ENCODE data around the gene CHCHD4.
A peak's percentile ranks its signal among the peaks of the same experiment; 100 is the strongest.

The CHCHD4 gene

GRCh38 chr3:14124615-14125192 lies at the start of gene CHCHD4, which contains the start of gene TMEM43:
Gene CHCHD4 (minus strand): TSS chr3:14124870. CDS start chr3:14124676, 194 bp downstream.
Gene TMEM43 (plus strand): TSS chr3:14125052. CDS start chr3:14125194, 142 bp downstream.
- peak; percentile 91 to 97 for DNase-seq

- DNase-seq, result no peak
Observed at GRCh38 chr3:14172496-14172895, 47.8 kb upstream of the CHCHD4 start.

DNA sequence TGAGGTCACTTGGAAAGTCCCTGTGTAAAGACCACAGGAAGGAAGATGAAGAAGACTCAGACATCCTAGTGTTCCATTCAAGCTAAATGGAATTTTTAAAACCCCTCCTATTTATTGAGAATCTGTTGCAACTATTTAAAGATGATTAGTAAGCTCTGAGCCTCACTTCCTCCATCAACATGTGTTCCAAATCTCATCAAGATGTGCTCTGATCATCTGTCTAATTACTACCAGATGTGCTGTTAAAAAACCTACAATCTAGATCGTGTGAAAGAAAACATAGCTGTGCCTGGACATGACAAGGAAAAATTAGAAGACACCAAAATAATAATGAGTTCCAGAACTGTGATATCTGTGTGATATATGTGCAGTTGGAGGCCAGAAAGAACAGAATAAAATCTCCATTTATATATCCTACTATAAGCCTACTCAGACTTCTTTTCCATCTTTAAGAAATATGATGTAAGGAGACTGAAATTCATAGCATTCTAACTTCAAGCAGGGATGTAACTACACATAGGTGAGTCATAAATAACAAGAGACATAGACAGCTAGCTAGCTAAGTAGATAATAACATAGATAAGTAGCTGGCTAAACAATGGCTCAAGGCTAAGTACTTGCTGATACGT lies 46.0 kb upstream of the CHCHD4 start:
- no peak for DNase-seq

DNA sequence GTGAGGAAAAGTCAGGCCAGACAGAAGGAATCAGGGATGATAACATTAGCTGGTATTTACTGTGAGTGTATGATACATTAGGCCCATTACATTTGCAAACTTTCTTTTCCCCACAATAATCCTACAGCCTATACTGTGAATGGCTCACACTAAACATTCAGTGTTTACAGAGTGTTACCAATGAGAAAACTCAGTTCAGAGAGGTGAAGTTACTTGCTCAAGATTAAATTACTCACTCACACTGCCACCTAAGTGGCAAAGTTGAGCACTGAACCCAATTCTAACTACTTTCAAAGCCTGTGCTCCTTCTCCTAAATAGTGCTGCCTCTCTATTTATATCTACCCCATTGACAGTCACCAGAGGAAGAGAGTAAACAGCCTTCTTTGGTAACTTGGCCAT lies 45.2 kb upstream of the CHCHD4 start:
- DNase-seq, result no peak

DNA sequence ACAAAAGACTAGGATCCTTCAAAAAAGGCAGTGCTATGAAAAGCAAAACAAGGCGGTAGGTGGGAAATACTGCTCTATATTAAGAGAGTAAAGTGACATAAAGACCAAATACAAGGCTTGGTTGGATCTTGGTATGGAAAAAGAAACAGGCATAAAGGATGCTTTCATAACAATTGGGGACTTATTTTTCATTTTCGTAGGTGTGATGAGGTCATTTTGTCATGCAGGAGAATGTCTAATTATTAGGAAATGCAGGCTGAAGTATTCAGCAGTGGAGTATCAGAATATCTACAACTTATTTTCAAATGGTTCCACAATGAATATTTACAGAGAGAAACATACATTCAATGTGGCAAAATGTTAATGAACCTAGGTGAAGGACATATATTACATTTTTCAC lies 44.8 kb upstream of the CHCHD4 start:
- no peak for DNase-seq

DNA sequence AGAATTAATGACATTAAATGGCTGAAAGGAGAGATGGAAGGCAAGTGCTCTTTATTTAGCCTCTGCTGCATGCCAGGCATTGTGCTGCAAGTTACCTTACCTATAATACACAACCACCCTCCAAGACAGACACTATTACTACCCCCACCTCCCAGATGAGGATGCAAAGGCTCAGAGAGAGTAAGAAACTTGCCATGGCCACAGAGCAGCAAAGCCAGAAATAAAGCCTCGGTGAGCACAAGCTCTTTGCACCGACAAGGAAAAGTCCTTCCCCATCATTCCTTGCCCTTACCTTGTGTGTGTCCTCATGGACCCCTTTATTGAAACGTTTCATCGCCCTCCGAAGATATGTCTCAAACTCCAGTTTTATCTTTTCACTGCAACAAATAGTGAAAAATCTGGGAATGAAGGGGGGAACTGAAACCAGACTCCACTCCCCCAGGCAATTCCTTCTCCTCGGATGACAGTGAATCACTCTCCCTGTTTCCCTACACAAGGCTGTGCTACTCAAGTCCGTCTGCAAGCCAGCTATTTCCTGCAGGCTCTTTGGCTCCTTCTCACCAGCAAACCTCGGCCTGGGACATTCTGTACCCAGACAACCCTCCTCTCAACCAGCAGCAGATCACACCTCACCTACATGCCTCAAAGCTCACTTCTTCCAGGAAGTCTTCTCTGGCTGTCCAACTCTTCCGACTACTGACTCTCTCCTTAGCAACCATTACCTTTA lies 42.4 kb upstream of the CHCHD4 start:
- no peak for DNase-seq

GRCh38 chr3:14162178-14162577 lies 37.5 kb upstream of the CHCHD4 start:
- no peak for DNase-seq

DNA sequence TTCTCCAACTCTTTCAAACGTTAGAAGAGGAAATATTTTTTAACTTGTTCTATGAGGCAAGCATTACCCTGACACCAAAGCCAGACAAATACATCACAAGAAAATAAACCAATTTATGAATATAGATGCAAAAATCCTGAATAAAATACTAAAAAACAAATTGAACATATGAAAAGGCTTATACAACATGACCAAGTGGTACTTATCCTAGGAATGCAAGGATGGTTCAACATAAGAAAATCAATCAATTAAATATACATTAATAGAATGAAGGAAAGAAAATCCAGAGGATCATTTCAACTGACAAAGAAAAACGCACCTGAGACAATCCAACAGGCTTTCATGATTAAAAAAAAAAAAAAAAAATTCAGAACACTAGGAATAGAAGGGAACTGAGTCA lies 36.6 kb upstream of the CHCHD4 start:
- no peak for DNase-seq

DNA sequence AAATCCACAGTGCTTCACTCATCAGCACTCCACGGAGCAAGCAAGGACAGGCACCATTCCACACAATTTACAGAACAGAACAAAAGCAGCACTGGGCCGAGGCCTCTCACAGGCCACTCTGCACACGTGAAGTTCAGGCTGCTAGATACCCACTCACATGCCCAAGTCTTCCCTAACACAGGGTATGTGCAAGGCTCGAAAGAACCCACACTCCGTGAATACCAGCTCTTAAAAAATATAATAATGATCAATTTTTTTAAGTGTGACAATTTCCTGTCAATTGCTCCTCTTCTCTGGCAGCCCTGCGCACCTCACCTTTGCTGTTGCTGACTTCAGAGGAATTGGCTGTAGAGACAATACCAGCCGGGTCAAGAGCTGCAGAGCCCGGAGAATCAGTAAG lies 34.8 kb upstream of the CHCHD4 start:
- DNase-seq, result no peak

DNA sequence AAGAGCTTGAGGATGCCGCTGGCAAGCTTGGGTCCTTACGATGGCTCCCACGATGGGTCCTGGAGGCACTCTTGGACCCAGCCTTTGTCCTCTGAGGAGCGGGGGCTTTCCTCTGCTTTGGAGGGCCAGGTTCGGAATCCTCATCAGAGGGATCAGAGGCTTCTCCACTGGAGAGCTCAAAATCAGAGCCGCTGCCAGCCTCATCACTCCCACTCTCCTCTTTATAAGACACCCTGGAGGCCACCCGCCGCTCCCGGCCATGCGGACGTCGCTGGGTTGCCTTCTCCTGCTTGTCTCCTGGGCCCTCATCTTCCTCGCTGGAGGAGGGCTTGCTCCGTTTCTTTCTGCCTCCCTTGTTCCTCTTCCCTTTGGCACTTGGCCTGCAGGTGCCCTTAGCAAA lies 33.7 kb upstream of the CHCHD4 start:
- no peak for DNase-seq

GRCh38 chr3:14157951-14158350 lies 33.3 kb upstream of the CHCHD4 start:
- no peak for DNase-seq

- no peak for DNase-seq
Observed at GRCh38 chr3:14156843-14157561, 32.3 kb upstream of the CHCHD4 start.

DNA sequence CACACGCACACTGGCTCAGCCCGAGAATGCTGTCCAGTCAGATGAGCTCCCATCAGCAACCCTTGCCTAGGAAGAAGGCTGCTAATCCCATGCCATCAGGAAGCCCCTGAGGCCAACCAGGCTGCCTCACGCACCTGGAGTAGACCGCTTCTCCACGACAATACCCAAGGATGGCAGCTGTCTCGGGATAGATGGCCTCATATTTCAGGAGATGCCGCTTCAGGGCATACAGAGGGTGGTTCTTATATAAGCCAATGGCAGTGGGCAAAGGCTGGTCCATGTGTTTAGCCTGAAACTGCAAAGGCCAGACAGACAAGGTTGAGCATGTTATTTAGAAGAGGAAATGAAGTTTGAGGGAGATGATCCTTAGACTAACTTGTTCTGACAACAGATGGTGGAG lies 31.5 kb upstream of the CHCHD4 start:
- no peak for DNase-seq

GRCh38 chr3:14154895-14155440 lies 30.3 kb upstream of the CHCHD4 start:
- DNase-seq, result no peak

DNA sequence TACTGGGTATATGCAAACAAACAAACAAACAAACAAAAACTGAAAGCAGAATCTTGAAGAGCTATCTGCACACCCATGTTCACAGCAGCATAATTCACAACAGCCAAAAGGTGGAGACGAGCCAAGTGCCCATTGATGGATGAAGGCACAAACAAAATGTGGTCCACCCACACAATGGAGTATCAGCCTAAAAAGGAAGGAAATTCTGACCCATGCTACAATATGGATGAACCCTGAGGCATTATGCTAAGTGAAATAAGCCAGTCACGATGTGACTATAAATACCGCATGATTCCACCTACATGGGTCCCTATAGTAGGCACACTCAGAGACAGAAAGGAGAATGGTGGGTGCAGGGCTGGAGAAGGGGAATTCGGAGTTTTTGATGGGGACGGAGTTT lies 29.6 kb upstream of the CHCHD4 start:
- no peak for DNase-seq

GRCh38 chr3:14153663-14154062 lies 29.0 kb upstream of the CHCHD4 start:
- DNase-seq, result no peak

- no peak for DNase-seq
Observed at GRCh38 chr3:14152963-14153355, 28.3 kb upstream of the CHCHD4 start.

GRCh38 chr3:14152233-14152962 lies 27.7 kb upstream of the CHCHD4 start:
- DNase-seq, result no peak

GRCh38 chr3:14151471-14152083 lies 26.9 kb upstream of the CHCHD4 start:
- DNase-seq, result no peak

DNA sequence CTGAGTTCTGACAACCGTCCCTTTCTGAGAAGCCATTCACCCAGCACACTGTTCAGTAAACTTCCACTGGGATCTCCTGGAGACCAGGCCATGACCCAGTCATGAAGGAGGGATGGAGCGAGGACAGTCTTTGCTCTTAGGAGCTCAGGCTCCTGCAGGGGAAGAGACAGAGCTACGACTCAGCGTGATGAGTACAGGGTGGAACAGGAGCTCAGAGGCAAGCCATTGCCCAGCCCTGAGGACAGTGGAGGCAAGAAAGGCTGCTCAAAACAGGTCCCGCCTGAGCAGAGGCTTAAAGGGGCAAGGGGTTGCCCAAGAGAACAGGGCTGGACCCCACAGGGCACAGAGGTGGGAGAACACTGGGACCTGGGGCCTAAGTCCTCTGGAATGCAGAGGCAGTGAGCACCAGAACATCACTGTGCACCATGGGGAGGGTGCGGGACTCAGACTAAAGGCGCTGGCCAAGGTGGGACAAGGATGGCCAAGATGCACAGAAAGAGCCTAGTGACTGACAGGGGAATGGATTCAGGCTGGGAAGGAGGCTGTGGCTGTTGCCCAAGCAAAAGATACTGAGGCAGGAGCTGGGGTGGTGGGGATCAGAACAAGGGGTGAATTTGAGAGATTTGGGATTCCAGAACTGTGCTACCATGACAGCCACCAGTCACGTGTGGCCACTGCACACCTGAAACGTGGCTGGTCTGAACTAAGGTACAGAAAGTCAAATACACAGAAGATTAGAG lies 26.0 kb upstream of the CHCHD4 start:
- no peak for DNase-seq

GRCh38 chr3:14150078-14150477 lies 25.4 kb upstream of the CHCHD4 start:
- no peak for DNase-seq

All from stimulated activated CD4-positive, alpha-beta T cell treated with anti-CD3 and anti-CD28 coated beads, Interleukin-2, amount 100 ng/mL, for 48 hours (primary cell).